Hepatocyte (in vitro differentiated cells): ENCODE measurements around the gene APOM.

ENCODE experiments used
- EZH2phosphoT487 ChIP-seq: fragments of 200-600 bp; sonication (generic); IDR thresholded peaks from one replicate; pipeline ENCODE4 v1.6.1; 2018; ENCODE audit warnings: antibody characterized with exemption, mild to moderate bottlenecking, low read depth, moderate library complexity; ENCODE audit not compliant: unreplicated experiment, severe bottlenecking
- TF ChIP-seq, protein P1 (sequence below): fragments of 200-600 bp; sonication (generic); IDR thresholded peaks from 2 replicates; pipeline ENCODE4 v1.5.1; 2016; ENCODE audit warnings: antibody characterized with exemption, mild to moderate bottlenecking; ENCODE audit not compliant: poor library complexity

DNA sequence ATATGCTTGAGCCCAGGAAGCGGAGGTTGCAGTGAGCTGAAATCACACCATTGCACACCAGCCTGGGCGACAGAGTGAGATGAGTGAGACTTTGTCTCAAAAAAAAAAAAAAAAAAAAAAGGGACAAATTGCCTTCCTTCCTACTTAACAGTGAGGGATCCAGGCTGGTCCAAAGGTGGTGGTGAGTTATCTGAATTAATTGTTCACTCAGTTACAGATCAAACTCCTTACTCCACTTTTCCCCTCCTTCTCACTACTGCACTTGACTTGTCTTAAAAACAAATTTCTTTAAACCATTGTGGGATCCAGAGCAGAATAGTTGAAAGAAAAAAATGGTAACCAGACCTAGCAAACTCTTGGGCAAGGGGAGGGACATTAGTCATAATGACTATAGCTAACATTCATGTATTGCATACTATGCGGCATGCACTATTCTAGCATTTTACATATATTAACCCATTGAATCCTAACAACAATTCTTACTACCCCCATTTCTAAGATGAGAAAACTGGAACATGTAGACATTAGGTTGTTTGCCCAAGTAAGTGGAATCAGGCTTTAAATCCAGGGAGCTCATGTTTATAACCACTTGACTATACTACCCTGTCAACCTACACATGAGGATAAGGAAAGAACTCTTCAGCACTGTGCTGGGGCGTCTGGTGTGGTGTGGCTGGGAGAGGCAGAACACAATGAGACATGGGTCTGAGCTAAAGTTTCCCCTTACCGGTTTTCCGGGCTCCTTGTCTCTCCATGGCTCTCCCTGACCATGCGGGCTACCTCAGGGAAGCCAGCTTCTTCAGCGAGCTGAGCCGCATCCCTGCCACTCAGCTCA, 7.6 kb downstream of the APOM start:
- TF ChIP-seq, protein P1, sequence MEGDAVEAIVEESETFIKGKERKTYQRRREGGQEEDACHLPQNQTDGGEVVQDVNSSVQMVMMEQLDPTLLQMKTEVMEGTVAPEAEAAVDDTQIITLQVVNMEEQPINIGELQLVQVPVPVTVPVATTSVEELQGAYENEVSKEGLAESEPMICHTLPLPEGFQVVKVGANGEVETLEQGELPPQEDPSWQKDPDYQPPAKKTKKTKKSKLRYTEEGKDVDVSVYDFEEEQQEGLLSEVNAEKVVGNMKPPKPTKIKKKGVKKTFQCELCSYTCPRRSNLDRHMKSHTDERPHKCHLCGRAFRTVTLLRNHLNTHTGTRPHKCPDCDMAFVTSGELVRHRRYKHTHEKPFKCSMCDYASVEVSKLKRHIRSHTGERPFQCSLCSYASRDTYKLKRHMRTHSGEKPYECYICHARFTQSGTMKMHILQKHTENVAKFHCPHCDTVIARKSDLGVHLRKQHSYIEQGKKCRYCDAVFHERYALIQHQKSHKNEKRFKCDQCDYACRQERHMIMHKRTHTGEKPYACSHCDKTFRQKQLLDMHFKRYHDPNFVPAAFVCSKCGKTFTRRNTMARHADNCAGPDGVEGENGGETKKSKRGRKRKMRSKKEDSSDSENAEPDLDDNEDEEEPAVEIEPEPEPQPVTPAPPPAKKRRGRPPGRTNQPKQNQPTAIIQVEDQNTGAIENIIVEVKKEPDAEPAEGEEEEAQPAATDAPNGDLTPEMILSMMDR, result no peak
- TF ChIP-seq EZH2phosphoT487, result no peak
